ENCODE measurements around the gene NDUFB5. TPM values are rescaled to one million over a fixed set of nuclear protein-coding genes. Genes with fewer than 3 reads are reported as not detected.

NDUFB5 gene
- total RNA-seq, 1 experiment from 2014 or later: 142 TPM

GRCh38 chr3:179646177-179646576 is 41.6 kb downstream of the NDUFB5 start:
- DNase-seq (ENCODE audit: low read depth, low spot score) (no peak), ATAC-seq (no peak)
- TF ChIP-seq SIN3A (IDR thresholded peaks at IDR 0.05; ENCODE audit: borderline replicate concordance, insufficient read depth, low read depth, low read length) (no peak), POLR2AphosphoS5 (IDR thresholded peaks at IDR 0.05; ENCODE audit: low read depth, low read length) (no peak), REST (IDR thresholded peaks at IDR 0.05; ENCODE audit: insufficient read depth in 1 of 2, low read depth in 2 of 2, low read length in 1 of 2) (no peak), TCF7L2 (IDR thresholded peaks at IDR 0.05; ENCODE audit: low read depth, low read length) (no peak), CTCF (IDR thresholded peaks at IDR 0.05) (no peak)
- Histone ChIP-seq H3K27me3 (ENCODE audit: control insufficient read depth, insufficient read depth, low read length) (no peaks in the 10 kb centered on the region), H3K36me3 (ENCODE audit: control insufficient read depth, insufficient read depth, low read length) (no peaks in the 10 kb centered on the region), H3K4me3 (ENCODE audit: low read depth in 2 of 2, low read length in 2 of 2) (no peak overlapping the region), H3K27ac (ENCODE audit: low read length) (no peak overlapping the region), H3K4me1 (ENCODE audit: control insufficient read depth, insufficient read depth, low read length) (no peaks in the 10 kb centered on the region), H3K9me3 (ENCODE audit: control insufficient read depth, insufficient read depth, low read depth, low read length) (no peaks in the 10 kb centered on the region)
- ChIA-PET CTCF (interaction anchor here (0.6 kb wide), 1 partner anchor 324 kb away, joined by 5 read pairs; no protein-coding TSS in a partner anchor), POLR2A (no interaction called here)
- intact Hi-C loops (cut with micrococcal nuclease; ENCODE audit: unreplicated experiment) (no loop called here), in situ Hi-C loops (cut with HindIII; ENCODE audit: low pct_unique_long_range_greater_than_20kb, low sequenced_read_pairs) (no loop called here)
- no TSS peak for BruUV-seq (replicated peaks)

- TF ChIP-seq REST (IDR thresholded peaks at IDR 0.05; ENCODE audit: insufficient read depth in 1 of 2, low read depth in 2 of 2, low read length in 1 of 2) (no peak), POLR2AphosphoS5 (IDR thresholded peaks at IDR 0.05; ENCODE audit: low read depth, low read length) (no peak), TCF7L2 (IDR thresholded peaks at IDR 0.05; ENCODE audit: low read depth, low read length) (no peak), SIN3A (IDR thresholded peaks at IDR 0.05; ENCODE audit: borderline replicate concordance, insufficient read depth, low read depth, low read length) (no peak)
- peaks cover 18% of the 10 kb centered on the region for H3K4me1 ChIP-seq (ENCODE audit: control insufficient read depth, insufficient read depth, low read length)
- no peaks in the 10 kb centered on the region for H3K27me3 ChIP-seq (ENCODE audit: control insufficient read depth, insufficient read depth, low read length)
- in situ Hi-C loops (cut with HindIII; ENCODE audit: low pct_unique_long_range_greater_than_20kb, low sequenced_read_pairs) (no loop called here), intact Hi-C loops (cut with micrococcal nuclease; ENCODE audit: unreplicated experiment) (loop anchor here (1.0 kb wide), 1 partner anchor 29 kb away; no protein-coding TSS in a partner anchor)
- POLR2A ChIA-PET: no interaction called here
- CTCF ChIA-PET: no interaction called here
- H3K36me3 ChIP-seq (ENCODE audit: control insufficient read depth, insufficient read depth, low read length): no peaks in the 10 kb centered on the region; the same call in 1 of the 2 replicates
- no peak for ATAC-seq
- peak overlapping the region; percentile 77 to 97 for H3K4me3 ChIP-seq (ENCODE audit: low read depth in 2 of 2, low read length in 2 of 2)
- no TSS peak for BruUV-seq (replicated peaks)
- no peak for DNase-seq (ENCODE audit: low read depth, low spot score)
- peak overlapping the region; percentile 89 for H3K27ac ChIP-seq (ENCODE audit: low read length)
- H3K9me3 ChIP-seq (ENCODE audit: control insufficient read depth, insufficient read depth, low read depth, low read length): no peaks in the 10 kb centered on the region
Observed at GRCh38 chr3:179651687-179652446, 47.3 kb downstream of the NDUFB5 start.

All from Panc1 (cell line).